GM23338 (cell line): ENCODE data around the gene MRPS12. TPM values are rescaled to one million over a fixed set of nuclear protein-coding genes. Genes with fewer than 3 reads are reported as not detected.

ENCODE experiments used
- ATAC-seq: fragments of 200-7000 bp; cut with Tn5 transposase; 3 replicates; pipeline ENCODE4 v1.9.1; 2020
- DNase-seq: peaks from one replicate; pipeline ENCODE4 v3.0.0-alpha.2; 2015; ENCODE audit warnings: low spot score
- H2AFZ ChIP-seq: fragments of 200-600 bp; sonication (generic); 2 replicates; pipeline ENCODE4 v1.8.0; 2016; ENCODE audit warnings: antibody characterized with exemption, mild to moderate bottlenecking, moderate library complexity
- H3F3A ChIP-seq: fragments of 200-600 bp; sonication (generic); replicated peaks from 2 replicates; pipeline ENCODE4 v1.8.0; 2017; ENCODE audit warnings: antibody characterized with exemption, mixed run types, low read depth
- H3K27ac ChIP-seq: fragments of 200-600 bp; sonication (generic); 2 replicates; pipeline ENCODE4 v1.6.1; 2016; ENCODE audit warnings: low read depth
- H3K27me3 ChIP-seq: fragments of 200-600 bp; sonication (generic); 2 replicates; pipeline ENCODE4 v1.8.0; 2016; ENCODE audit warnings: mild to moderate bottlenecking, mixed run types, moderate library complexity; ENCODE audit not compliant: insufficient read depth
- H3K36me3 ChIP-seq: fragments of 200-600 bp; sonication (generic); 2 replicates; pipeline ENCODE4 v1.8.0; 2016; ENCODE audit warnings: mild to moderate bottlenecking; ENCODE audit not compliant: insufficient read depth
- H3K4me1 ChIP-seq: fragments of 200-600 bp; sonication (generic); 2 replicates; pipeline ENCODE4 v1.8.0; 2016; ENCODE audit warnings: mild to moderate bottlenecking, moderate library complexity; ENCODE audit not compliant: insufficient read depth
- H3K4me2 ChIP-seq: fragments of 200-600 bp; sonication (generic); 2 replicates; pipeline ENCODE4 v1.7.1; 2017; ENCODE audit warnings: mixed run types
- H3K4me3 ChIP-seq: fragments of 200-600 bp; sonication (generic); 2 replicates; pipeline ENCODE4 v1.6.1; 2016; ENCODE audit warnings: mixed run types
- H3K79me2 ChIP-seq: fragments of 200-600 bp; sonication (generic); replicated peaks from 2 replicates; pipeline ENCODE4 v1.8.0; 2017; ENCODE audit warnings: mild to moderate bottlenecking; ENCODE audit not compliant: insufficient read depth
- H3K9me2 ChIP-seq: fragments of 200-600 bp; sonication (generic); 2 replicates; pipeline ENCODE4 v1.8.0; 2017; ENCODE audit not compliant: insufficient read depth
- H4K20me1 ChIP-seq: fragments of 200-600 bp; sonication (generic); replicated peaks from 2 replicates; pipeline ENCODE4 v1.8.0; 2017; ENCODE audit warnings: mild to moderate bottlenecking; ENCODE audit not compliant: insufficient read depth
- H3K27ac Mint-ChIP-seq: 2 replicates; pipeline ENCODE4 v1.8.0; 2020; ENCODE audit warnings: inconsistent platforms, mild to moderate bottlenecking, moderate library complexity, mixed read lengths
- H3K27me3 Mint-ChIP-seq: 3 replicates; pipeline ENCODE4 v1.8.0; 2022; ENCODE audit warnings: low read depth, mild to moderate bottlenecking, moderate library complexity, mixed read lengths, inconsistent platforms; ENCODE audit not compliant: insufficient read depth, poor library complexity
- H3K36me3 Mint-ChIP-seq: 3 replicates; pipeline ENCODE4 v1.8.0; 2021; ENCODE audit warnings: low read depth, mild to moderate bottlenecking, inconsistent platforms, moderate library complexity, mixed read lengths
- H3K4me1 Mint-ChIP-seq: 3 replicates; pipeline ENCODE4 v1.8.0; 2020; ENCODE audit warnings: mild to moderate bottlenecking, inconsistent platforms, mixed read lengths
- H3K4me3 Mint-ChIP-seq: 3 replicates; pipeline ENCODE4 v1.8.0; 2021; ENCODE audit warnings: moderate library complexity, mild to moderate bottlenecking, inconsistent platforms, mixed read lengths
- H3K9me3 Mint-ChIP-seq: 3 replicates; pipeline ENCODE4 v1.8.0; 2020; ENCODE audit warnings: moderate library complexity, mild to moderate bottlenecking, inconsistent platforms, mixed read lengths
- EZH2phosphoT487 ChIP-seq: fragments of 200-600 bp; sonication (generic); IDR thresholded peaks from one replicate; pipeline ENCODE4 v1.8.1; 2018; ENCODE audit warnings: antibody characterized with exemption; ENCODE audit not compliant: unreplicated experiment
- JUNB ChIP-seq: IDR thresholded peaks from one replicate; pipeline ENCODE4 v1.6.1; 2016; ENCODE audit warnings: antibody characterized with exemption; ENCODE audit not compliant: unreplicated experiment
- NANOG ChIP-seq: IDR thresholded peaks from 2 replicates; pipeline ENCODE4 v1.6.1; 2016; ENCODE audit warnings: antibody characterized with exemption, borderline replicate concordance
- POLR2AphosphoS5 ChIP-seq: IDR thresholded peaks from 2 replicates; pipeline ENCODE4 v1.6.1; 2016; ENCODE audit warnings: antibody characterized with exemption, low read depth
- STAT1 ChIP-seq: IDR thresholded peaks from one replicate; pipeline ENCODE4 v1.6.1; 2016; ENCODE audit warnings: antibody characterized with exemption; ENCODE audit not compliant: unreplicated experiment
- ZNF114 ChIP-seq: fragments of 250-450 bp; sonication (Bioruptor Pico); IDR thresholded peaks from 2 replicates; pipeline ENCODE4 v1.5.0; 2020; ENCODE audit warnings: mild to moderate bottlenecking, moderate library complexity
- ZNF331 ChIP-seq: fragments of 250-450 bp; sonication (Bioruptor Pico); IDR thresholded peaks from 2 replicates; pipeline ENCODE4 v1.5.0; 2020; ENCODE audit warnings: low read depth, mild to moderate bottlenecking, moderate library complexity
- polyA plus RNA-seq: library from polyadenylated mRNA; unstranded; fragments of >200 nt; fragmentation: Nextera tagmentation; extraction: Ambion mirVana; gene quantifications from 2 replicates; pipeline ENCODE4 v1.2.1, GENCODE V29; 2016
- total RNA-seq: library from RNA; depleted of rRNA; stranded (reverse); fragments of >200 nt; shearing (Covaris generic); gene quantifications from 2 replicates; pipeline ENCODE4 v1.2.3, GENCODE V29; 2014
- TF ChIP-seq, protein P1 (sequence below): IDR thresholded peaks from one replicate; pipeline ENCODE4 v1.6.1; 2018; ENCODE audit warnings: antibody characterized with exemption; ENCODE audit not compliant: unreplicated experiment
- TF ChIP-seq, protein P2 (sequence below): IDR thresholded peaks from 2 replicates; pipeline ENCODE4 v1.6.1; 2016; ENCODE audit warnings: antibody characterized with exemption

Gene MRPS12
- total and polyA plus RNA-seq, 2 experiments from 2014 or later: 74.1 to 86.3 TPM

DNA sequence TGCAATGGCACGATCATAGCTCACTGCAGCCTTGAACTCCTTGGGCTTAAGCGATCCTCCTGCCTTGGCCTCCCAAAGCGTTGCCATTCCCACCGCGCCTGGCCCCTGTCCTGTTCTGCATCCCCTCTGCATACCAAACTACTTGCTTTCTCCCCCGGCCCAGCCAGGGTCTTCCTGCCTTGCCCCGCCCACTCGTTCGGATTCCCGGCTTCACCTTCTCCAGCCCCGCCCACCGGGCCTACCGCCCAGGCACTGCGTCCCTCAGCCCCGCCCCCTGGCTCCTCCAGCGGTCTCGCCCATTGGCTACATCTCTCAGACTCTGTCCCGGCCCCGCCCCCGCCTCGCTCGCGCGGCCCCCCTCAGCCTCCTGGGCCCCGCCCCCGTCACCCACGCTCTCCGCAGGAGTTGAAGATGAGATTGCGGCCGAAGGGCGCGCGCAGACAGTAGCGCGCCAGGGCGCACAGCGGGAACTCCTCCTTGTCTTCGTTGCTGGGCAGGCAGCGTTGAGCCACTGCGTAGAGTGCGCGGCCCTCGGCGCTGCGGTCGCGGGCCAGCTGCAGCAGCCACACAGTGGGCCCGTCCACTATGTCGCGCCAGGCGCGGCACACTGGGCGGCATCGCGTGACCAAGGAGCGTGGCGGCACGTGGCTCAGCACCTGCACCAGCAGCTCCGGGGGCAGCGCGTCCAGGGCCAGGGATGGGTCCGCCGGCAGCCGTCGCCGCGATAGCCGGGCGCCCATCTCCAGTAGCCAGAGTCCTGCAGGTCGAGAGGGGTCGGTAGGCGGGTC lies 19.0 kb downstream of the MRPS12 start:
- H3K4me2 ChIP-seq: peak overlapping the region; percentile 86
- peaks cover 6% of the 10 kb centered on the region; the same call in 2 of the 3 replicates for H3K36me3 Mint-ChIP-seq
- peaks cover 21% of the 10 kb centered on the region for H3K27me3 Mint-ChIP-seq
- peak overlapping the region; percentile 74; the same call in 1 of the 2 replicates for H3K27ac Mint-ChIP-seq
- no peak overlapping the region for H3K27ac ChIP-seq
- H3K9me3 Mint-ChIP-seq: peaks cover 4% of the 10 kb centered on the region; the same call in 2 of the 3 replicates
- H3K4me1 ChIP-seq: no peaks in the 10 kb centered on the region
- H3F3A ChIP-seq: peaks cover 4% of the 10 kb centered on the region; the same call in 1 of the 2 replicates
- H4K20me1 ChIP-seq: peaks cover 6% of the 10 kb centered on the region; the same call in 1 of the 2 replicates
- no peaks in the 10 kb centered on the region for H3K79me2 ChIP-seq
- DNase-seq (peak; percentile 100), ATAC-seq (peak; percentile 90)
- no peaks in the 10 kb centered on the region for H3K9me2 ChIP-seq
- no peak for TF ChIP-seq JUNB
- TF ChIP-seq POLR2AphosphoS5: peak; percentile 83
- TF ChIP-seq, protein P1, sequence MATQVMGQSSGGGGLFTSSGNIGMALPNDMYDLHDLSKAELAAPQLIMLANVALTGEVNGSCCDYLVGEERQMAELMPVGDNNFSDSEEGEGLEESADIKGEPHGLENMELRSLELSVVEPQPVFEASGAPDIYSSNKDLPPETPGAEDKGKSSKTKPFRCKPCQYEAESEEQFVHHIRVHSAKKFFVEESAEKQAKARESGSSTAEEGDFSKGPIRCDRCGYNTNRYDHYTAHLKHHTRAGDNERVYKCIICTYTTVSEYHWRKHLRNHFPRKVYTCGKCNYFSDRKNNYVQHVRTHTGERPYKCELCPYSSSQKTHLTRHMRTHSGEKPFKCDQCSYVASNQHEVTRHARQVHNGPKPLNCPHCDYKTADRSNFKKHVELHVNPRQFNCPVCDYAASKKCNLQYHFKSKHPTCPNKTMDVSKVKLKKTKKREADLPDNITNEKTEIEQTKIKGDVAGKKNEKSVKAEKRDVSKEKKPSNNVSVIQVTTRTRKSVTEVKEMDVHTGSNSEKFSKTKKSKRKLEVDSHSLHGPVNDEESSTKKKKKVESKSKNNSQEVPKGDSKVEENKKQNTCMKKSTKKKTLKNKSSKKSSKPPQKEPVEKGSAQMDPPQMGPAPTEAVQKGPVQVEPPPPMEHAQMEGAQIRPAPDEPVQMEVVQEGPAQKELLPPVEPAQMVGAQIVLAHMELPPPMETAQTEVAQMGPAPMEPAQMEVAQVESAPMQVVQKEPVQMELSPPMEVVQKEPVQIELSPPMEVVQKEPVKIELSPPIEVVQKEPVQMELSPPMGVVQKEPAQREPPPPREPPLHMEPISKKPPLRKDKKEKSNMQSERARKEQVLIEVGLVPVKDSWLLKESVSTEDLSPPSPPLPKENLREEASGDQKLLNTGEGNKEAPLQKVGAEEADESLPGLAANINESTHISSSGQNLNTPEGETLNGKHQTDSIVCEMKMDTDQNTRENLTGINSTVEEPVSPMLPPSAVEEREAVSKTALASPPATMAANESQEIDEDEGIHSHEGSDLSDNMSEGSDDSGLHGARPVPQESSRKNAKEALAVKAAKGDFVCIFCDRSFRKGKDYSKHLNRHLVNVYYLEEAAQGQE: no peak
- peak overlapping the region; percentile 78 for H3K4me3 ChIP-seq
- peaks cover 5% of the 10 kb centered on the region for H3K4me1 Mint-ChIP-seq
- no peaks in the 10 kb centered on the region for H3K36me3 ChIP-seq
- peak overlapping the region; percentile 80 for H2AFZ ChIP-seq
- H3K4me3 Mint-ChIP-seq: peak overlapping the region; percentile 76
- no peaks in the 10 kb centered on the region for H3K27me3 ChIP-seq

DNA sequence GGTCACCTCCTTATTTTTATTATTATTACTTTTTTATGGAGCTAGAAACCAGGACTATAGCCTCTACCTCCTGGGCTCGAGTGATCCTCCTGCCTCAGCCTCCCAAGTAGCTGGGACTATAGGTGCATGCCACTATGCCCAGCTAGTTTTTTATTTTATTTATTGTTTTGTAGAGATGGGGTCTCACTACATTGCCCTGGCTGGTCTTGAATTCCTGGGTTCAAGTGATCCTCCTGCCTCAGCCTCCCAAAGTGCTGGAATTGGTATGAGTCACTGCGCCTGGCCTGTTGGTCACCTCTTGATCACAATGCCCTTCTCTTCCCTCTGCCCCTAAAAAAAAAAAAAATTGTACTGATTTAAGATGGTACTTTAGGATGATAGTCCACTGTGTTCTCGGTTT lies 20.4 kb downstream of the MRPS12 start:
- H3K4me1 ChIP-seq: no peaks in the 10 kb centered on the region
- ATAC-seq: no peak
- no peaks in the 10 kb centered on the region for H3K9me2 ChIP-seq
- H3K9me3 Mint-ChIP-seq: peaks cover 4% of the 10 kb centered on the region; the same call in 2 of the 3 replicates
- H3K27ac Mint-ChIP-seq: no peak overlapping the region
- H3F3A ChIP-seq: peaks cover 4% of the 10 kb centered on the region; the same call in 1 of the 2 replicates
- H3K4me3 Mint-ChIP-seq: no peak overlapping the region
- peaks cover 6% of the 10 kb centered on the region; the same call in 1 of the 2 replicates for H4K20me1 ChIP-seq
- no peak overlapping the region for H2AFZ ChIP-seq
- TF ChIP-seq ZNF331 (CRISPR knock-in tag) (no peak), EZH2phosphoT487 (no peak), ZNF114 (no peak), NANOG (no peak), STAT1 (no peak)
- TF ChIP-seq, protein P2, sequence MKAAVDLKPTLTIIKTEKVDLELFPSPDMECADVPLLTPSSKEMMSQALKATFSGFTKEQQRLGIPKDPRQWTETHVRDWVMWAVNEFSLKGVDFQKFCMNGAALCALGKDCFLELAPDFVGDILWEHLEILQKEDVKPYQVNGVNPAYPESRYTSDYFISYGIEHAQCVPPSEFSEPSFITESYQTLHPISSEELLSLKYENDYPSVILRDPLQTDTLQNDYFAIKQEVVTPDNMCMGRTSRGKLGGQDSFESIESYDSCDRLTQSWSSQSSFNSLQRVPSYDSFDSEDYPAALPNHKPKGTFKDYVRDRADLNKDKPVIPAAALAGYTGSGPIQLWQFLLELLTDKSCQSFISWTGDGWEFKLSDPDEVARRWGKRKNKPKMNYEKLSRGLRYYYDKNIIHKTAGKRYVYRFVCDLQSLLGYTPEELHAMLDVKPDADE: no peak
- TF ChIP-seq, protein P1: no peak
- DNase-seq: no peak
- no peaks in the 10 kb centered on the region for H3K36me3 ChIP-seq
- H3K79me2 ChIP-seq: no peaks in the 10 kb centered on the region
- H3K4me3 ChIP-seq: no peak overlapping the region
- H3K27ac ChIP-seq: no peak overlapping the region
- H3K4me2 ChIP-seq: no peak overlapping the region
- peaks cover 5% of the 10 kb centered on the region for H3K4me1 Mint-ChIP-seq
- H3K27me3 ChIP-seq: no peaks in the 10 kb centered on the region
- peaks cover 6% of the 10 kb centered on the region; the same call in 2 of the 3 replicates for H3K36me3 Mint-ChIP-seq
- peaks cover 21% of the 10 kb centered on the region for H3K27me3 Mint-ChIP-seq
